ENCODE measurements around the gene PSMB11. TPM values are rescaled to one million over a fixed set of nuclear protein-coding genes. Genes with fewer than 3 reads are reported as not detected.
A peak's percentile ranks its signal among the peaks of the same experiment; 100 is the strongest.

The PSMB11 gene
- total and polyA plus RNA-seq, 8 donors, result 0.05 TPM; not detected in 7

DNA sequence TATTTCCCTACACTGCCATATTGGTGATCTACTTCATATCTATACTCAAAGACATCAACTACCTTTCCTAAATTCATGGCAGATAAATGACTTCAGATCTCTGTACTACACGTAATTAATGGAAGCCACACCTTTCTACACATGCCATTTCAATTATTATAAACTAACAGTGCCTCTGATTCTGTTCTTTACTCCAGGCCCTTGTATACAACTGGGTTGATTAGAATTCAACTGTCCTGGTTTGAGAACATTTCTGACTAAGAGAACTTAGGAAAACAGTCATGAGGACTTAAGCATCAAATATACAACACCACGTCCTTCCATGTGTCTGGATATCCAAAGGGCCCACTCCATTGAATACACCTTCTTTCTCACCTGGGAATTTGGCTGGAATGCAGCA is 51.1 kb downstream of the PSMB11 start:
- DNase-seq (no peak), FAIRE-seq (no peak), ATAC-seq (no peak)
- peaks cover 5 to 21% (median 18%) of the 10 kb centered on the region in 3 donors for H3K4me1 ChIP-seq
- TF ChIP-seq, protein P1, sequence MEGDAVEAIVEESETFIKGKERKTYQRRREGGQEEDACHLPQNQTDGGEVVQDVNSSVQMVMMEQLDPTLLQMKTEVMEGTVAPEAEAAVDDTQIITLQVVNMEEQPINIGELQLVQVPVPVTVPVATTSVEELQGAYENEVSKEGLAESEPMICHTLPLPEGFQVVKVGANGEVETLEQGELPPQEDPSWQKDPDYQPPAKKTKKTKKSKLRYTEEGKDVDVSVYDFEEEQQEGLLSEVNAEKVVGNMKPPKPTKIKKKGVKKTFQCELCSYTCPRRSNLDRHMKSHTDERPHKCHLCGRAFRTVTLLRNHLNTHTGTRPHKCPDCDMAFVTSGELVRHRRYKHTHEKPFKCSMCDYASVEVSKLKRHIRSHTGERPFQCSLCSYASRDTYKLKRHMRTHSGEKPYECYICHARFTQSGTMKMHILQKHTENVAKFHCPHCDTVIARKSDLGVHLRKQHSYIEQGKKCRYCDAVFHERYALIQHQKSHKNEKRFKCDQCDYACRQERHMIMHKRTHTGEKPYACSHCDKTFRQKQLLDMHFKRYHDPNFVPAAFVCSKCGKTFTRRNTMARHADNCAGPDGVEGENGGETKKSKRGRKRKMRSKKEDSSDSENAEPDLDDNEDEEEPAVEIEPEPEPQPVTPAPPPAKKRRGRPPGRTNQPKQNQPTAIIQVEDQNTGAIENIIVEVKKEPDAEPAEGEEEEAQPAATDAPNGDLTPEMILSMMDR (IDR thresholded peaks at IDR 0.05), result no peak
- no peaks in the 10 kb centered on the region for H3K9me3 ChIP-seq
- H3K27me3 ChIP-seq, result no peaks in the 10 kb centered on the region
- H3K4me3 ChIP-seq, result no peak overlapping the region
- WGBS, 2 donors, result 65 to 70% methylated on average over 2 of the region's 2 CpGs
- intact Hi-C loops (cut with DNase I), result no loop called here
- H3K27ac ChIP-seq, result no peak overlapping the region
- peaks cover 0 to 36% (median 18%) of the 10 kb centered on the region in 3 donors for H3K36me3 ChIP-seq

DNA sequence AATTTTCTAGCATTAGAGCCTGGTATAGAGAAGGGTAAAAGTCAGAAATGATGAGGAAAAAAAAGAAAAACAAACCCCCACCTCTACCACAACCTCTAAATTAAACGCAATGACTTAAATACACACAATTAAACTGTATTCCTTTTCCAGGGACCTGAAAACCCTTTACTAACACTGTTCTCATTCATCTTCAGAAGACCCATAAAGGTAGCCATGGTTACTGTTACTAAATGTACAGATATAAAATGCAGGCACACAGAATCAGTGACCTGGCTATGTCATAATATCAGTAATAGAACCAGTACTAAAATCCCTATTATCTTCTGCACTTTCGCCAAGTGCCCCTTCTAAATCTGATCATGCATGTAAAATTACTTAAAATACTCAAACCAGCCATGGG is 51.5 kb downstream of the PSMB11 start:
- 41 to 63% methylated on average over 2 of the region's 2 CpGs for WGBS, 2 donors

More for the DNA sequence above, 51.5 kb downstream of the PSMB11 start:
- H3K27ac ChIP-seq, result no peak overlapping the region
- no peaks in the 10 kb centered on the region for H3K27me3 ChIP-seq
- FAIRE-seq, result no peak
- TF ChIP-seq, protein P1 (IDR thresholded peaks at IDR 0.05), result no peak
- peaks cover 5 to 21% (median 18%) of the 10 kb centered on the region in 3 donors for H3K4me1 ChIP-seq
- no peak for ATAC-seq
- H3K4me3 ChIP-seq, result peak overlapping the region in 2 of 4 donors; percentile 60 to 80
- H3K36me3 ChIP-seq, result peaks cover 0 to 40% (median 18%) of the 10 kb centered on the region in 3 donors
- no peak for DNase-seq
- no peaks in the 10 kb centered on the region for H3K9me3 ChIP-seq
- intact Hi-C loops (cut with DNase I), result no loop called here

Other genes with a start within 250 kb of the PSMB11 start
- gene SLC7A7, start 226.8 kb upstream of the PSMB11 start, total RNA-seq, result 10 to 100 TPM in 1 of 6 donors, 1 to 10 TPM in 5; 2.9 to 13.1 (median 5.7) TPM
- gene SLC7A7, start 226.8 kb upstream of the PSMB11 start, polyA plus RNA-seq, result 1 to 10 TPM; 4.9 to 9.9 TPM
- gene MRPL52, start 212.3 kb upstream of the PSMB11 start, total RNA-seq, result 10 to 100 TPM; 29.1 to 47.6 (median 43.0) TPM
- 10 to 100 TPM; 57.1 to 85.0 TPM for gene MRPL52, start 212.3 kb upstream of the PSMB11 start, polyA plus RNA-seq
- gene MMP14, start 205.6 kb upstream of the PSMB11 start, total RNA-seq, result 100 to 1,000 TPM in 1 of 6 donors, 10 to 100 TPM in 5; 21.5 to 146 (median 34.0) TPM
- gene MMP14, start 205.6 kb upstream of the PSMB11 start, polyA plus RNA-seq, result 10 to 100 TPM; 18.7 to 61.8 TPM
- gene LRP10, start 170.5 kb upstream of the PSMB11 start, total RNA-seq, result 10 to 100 TPM; 49.5 to 86.2 (median 52.5) TPM
- 10 to 100 TPM; 14.7 to 22.7 TPM for gene LRP10, start 170.5 kb upstream of the PSMB11 start, polyA plus RNA-seq
- under 1 TPM in 5 of 6 donors, not detected in 1; 0.16 to 0.41 (median 0.28) TPM for gene REM2, start 159.0 kb upstream of the PSMB11 start, total RNA-seq
- 1 to 10 TPM in 1 of 2 donors, under 1 TPM in 1; 0.72 to 2.5 TPM for gene REM2, start 159.0 kb upstream of the PSMB11 start, polyA plus RNA-seq
- gene RBM23, start 123.1 kb upstream of the PSMB11 start, total RNA-seq, result 10 to 100 TPM; 20.9 to 39.4 (median 30.6) TPM
- 10 to 100 TPM; 30.4 to 58.6 TPM for gene RBM23, start 123.1 kb upstream of the PSMB11 start, polyA plus RNA-seq
- 10 to 100 TPM; 16.3 to 31.8 (median 29.2) TPM for gene PRMT5, start 112.8 kb upstream of the PSMB11 start, total RNA-seq
- 10 to 100 TPM; 15.6 to 27.5 TPM for gene PRMT5, start 112.8 kb upstream of the PSMB11 start, polyA plus RNA-seq
- 10 to 100 TPM; 18.4 to 31.8 (median 23.4) TPM for gene HAUS4, start 85.1 kb upstream of the PSMB11 start, total RNA-seq
- 10 to 100 TPM; 13.6 to 17.0 TPM for gene HAUS4, start 85.1 kb upstream of the PSMB11 start, polyA plus RNA-seq
- gene AJUBA, start 59.7 kb upstream of the PSMB11 start, total RNA-seq, result 10 to 100 TPM in 2 of 6 donors, 1 to 10 TPM in 4; 5.4 to 17.8 (median 9.1) TPM
- gene AJUBA, start 59.7 kb upstream of the PSMB11 start, polyA plus RNA-seq, result 1 to 10 TPM; 6.3 to 9.5 TPM
- 1 to 10 TPM; 4.3 to 7.5 (median 5.4) TPM for gene C14orf93, start 32.1 kb upstream of the PSMB11 start, total RNA-seq
- 10 to 100 TPM in 1 of 2 donors, 1 to 10 TPM in 1; 8.3 to 11.3 TPM for gene C14orf93, start 32.1 kb upstream of the PSMB11 start, polyA plus RNA-seq
- gene PSMB5, start 7.3 kb upstream of the PSMB11 start, total RNA-seq, result 10 to 100 TPM; 29.6 to 50.4 (median 45.9) TPM
- gene PSMB5, start 7.3 kb upstream of the PSMB11 start, polyA plus RNA-seq, result 10 to 100 TPM; 31.8 to 62.9 TPM
- gene CDH24, start 15.3 kb downstream of the PSMB11 start, total RNA-seq, result 1 to 10 TPM in 5 of 6 donors, under 1 TPM in 1; 0.91 to 3.4 (median 1.3) TPM
- 10 to 100 TPM in 1 of 2 donors, 1 to 10 TPM in 1; 9.6 to 11.8 TPM for gene CDH24, start 15.3 kb downstream of the PSMB11 start, polyA plus RNA-seq
- 100 to 1,000 TPM in 1 of 6 donors, 10 to 100 TPM in 5; 43.1 to 106 (median 55.9) TPM for gene ACIN1, start 52.9 kb downstream of the PSMB11 start, total RNA-seq
- gene ACIN1, start 52.9 kb downstream of the PSMB11 start, polyA plus RNA-seq, result 100 to 1,000 TPM; 134 to 152 TPM
- gene C14orf119, start 53.3 kb downstream of the PSMB11 start, total RNA-seq, result 10 to 100 TPM in 4 of 6 donors, 1 to 10 TPM in 2; 7.5 to 22.7 (median 13.6) TPM
- gene C14orf119, start 53.3 kb downstream of the PSMB11 start, polyA plus RNA-seq, result 10 to 100 TPM; 10.4 to 20.8 TPM
- not detected for gene CIROP, start 62.8 kb downstream of the PSMB11 start, total RNA-seq
- not detected for gene CIROP, start 62.8 kb downstream of the PSMB11 start, polyA plus RNA-seq
- gene CEBPE, start 77.0 kb downstream of the PSMB11 start, total RNA-seq, result not detected
- gene CEBPE, start 77.0 kb downstream of the PSMB11 start, polyA plus RNA-seq, result not detected
- 10 to 100 TPM; 11.5 to 33.5 (median 23.2) TPM for gene SLC7A8, start 141.4 kb downstream of the PSMB11 start, total RNA-seq
- gene SLC7A8, start 141.4 kb downstream of the PSMB11 start, polyA plus RNA-seq, result 10 to 100 TPM; 36.3 to 70.8 TPM
- gene RNF212B, start 195.7 kb downstream of the PSMB11 start, total RNA-seq, result under 1 TPM in 2 of 6 donors, not detected in 4; 0.12 to 0.29 TPM
- not detected for gene RNF212B, start 195.7 kb downstream of the PSMB11 start, polyA plus RNA-seq
- 10 to 100 TPM in 1 of 6 donors, 1 to 10 TPM in 5; 4.5 to 10.3 (median 6.0) TPM for gene HOMEZ, start 243.9 kb downstream of the PSMB11 start, total RNA-seq
- gene HOMEZ, start 243.9 kb downstream of the PSMB11 start, polyA plus RNA-seq, result 1 to 10 TPM; 4.9 to 5.9 TPM